HCT116 (cell line): Measurements from ENCODE around the gene NAT9. TPM values are rescaled to one million over a fixed set of nuclear protein-coding genes. Genes with fewer than 3 reads are reported as not detected.

ENCODE experiments used
- ATAC-seq: fragments of 200-7000 bp; cut with Tn5 transposase; 2 replicates; pipeline ENCODE4 v1.9.1; 2020; ENCODE audit warnings: mild to moderate bottlenecking, moderate library complexity
- BruUV-seq: library from RNA; stranded (reverse); fragments of 400-500 nt; replicated peaks from 2 replicates; lab custom pipeline; 2021; lab: Mats Ljungman, UMichigan
- CTCF ChIA-PET: fragments of 300-600 bp; sonication (Branson Sonifier 250); formaldehyde crosslinking; loops from one replicate; lab custom pipeline; 2021; ENCODE audit warnings: antibody characterized with exemption; lab: Charles Lee
- POLR2A ChIA-PET: fragments of 300-600, 350-600 bp; sonication (Branson Sonifier 250); formaldehyde crosslinking; loops from one replicate; lab custom pipeline; 2021; ENCODE audit warnings: antibody characterized with exemption; lab: Charles Lee
- RAD21 ChIA-PET, 2 experiments: fragments of 300-600 bp; sonication (Branson Sonifier 250); formaldehyde crosslinking; loops; one replicate each; lab custom pipeline; 2023; ENCODE audit warnings: low total read pairs in 2 of 2; ENCODE audit not compliant: uncharacterized antibody in 2 of 2, unreplicated experiment in 2 of 2, low non-redundant PET in 1 of 2; lab: Charles Lee
- DNase-seq: peaks from one replicate; pipeline ENCODE4 v3.0.0-alpha.2; 2010; ENCODE audit warnings: low read depth, low spot score
- H2AFZ ChIP-seq: fragments of 200-600 bp; shearing (Covaris generic), sonication (generic); 2 replicates; pipeline ENCODE4 v1.6.1; 2017; ENCODE audit warnings: low read depth, mixed run types, mixed read lengths, antibody characterized with exemption, low read length; ENCODE audit not compliant: poor library complexity, severe bottlenecking
- H3K27ac ChIP-seq: 2 replicates; pipeline ENCODE4 v1.5.1; 2012; ENCODE audit warnings: low read depth, low read length
- H3K27me3 ChIP-seq: fragments of 200-600 bp; sonication (generic); 2 replicates; pipeline ENCODE4 v1.6.1; 2016; ENCODE audit warnings: mixed run types, low read length, mixed read lengths; ENCODE audit not compliant: insufficient read depth
- H3K36me3 ChIP-seq, 2 experiments: fragments of 200-500 bp in 1 of 2; fragments of 200-600 bp in 1 of 2; sonication (Bioruptor generic) in 1 of 2; sonication (generic) in 1 of 2; 2 replicates each; pipeline versions ENCODE4 v1.5.1 to v1.6.1; 2014 to 2016; ENCODE audit warnings: low read length in 2 of 2, inconsistent platforms in 1 of 2, mixed read lengths in 1 of 2, mixed run types in 1 of 2; ENCODE audit not compliant: insufficient read depth in 2 of 2, control insufficient read depth in 1 of 2
- H3K4me1 ChIP-seq, 2 experiments: fragments of 200-600 bp in 1 of 2; sonication (generic) in 1 of 2; 2 replicates each; pipeline versions ENCODE4 v1.5.1 to v1.6.1; 2012 to 2017; ENCODE audit warnings: low read length in 2 of 2, inconsistent platforms in 1 of 2, mild to moderate bottlenecking in 1 of 2, mixed read lengths in 1 of 2, mixed run types in 1 of 2, moderate library complexity in 1 of 2; ENCODE audit not compliant: insufficient read depth in 2 of 2, control insufficient read depth in 1 of 2
- H3K4me2 ChIP-seq: fragments of 200-600 bp; sonication (generic); 2 replicates; pipeline ENCODE4 v1.6.1; 2017; ENCODE audit warnings: mixed run types, low read length, mixed read lengths
- H3K4me3 ChIP-seq, 2 experiments: fragments of 200-600 bp in 1 of 2; sonication (generic) in 1 of 2; replicated peaks in 1 of 2; 2 replicates each; pipeline ENCODE4 v1.5.1; 2011 to 2016; ENCODE audit warnings: low read length in 2 of 2, control low read depth in 1 of 2, low read depth in 1 of 2, mild to moderate bottlenecking in 1 of 2, mixed read lengths in 1 of 2, mixed run types in 1 of 2
- H3K79me2 ChIP-seq: fragments of 200-600 bp; sonication (generic); 2 replicates; pipeline ENCODE4 v1.6.1; 2017; ENCODE audit warnings: mild to moderate bottlenecking, mixed run types, low read length, moderate library complexity, mixed read lengths; ENCODE audit not compliant: insufficient read depth
- H3K9ac ChIP-seq: fragments of 200-600 bp; sonication (generic); 2 replicates; pipeline ENCODE4 v1.6.1; 2016; ENCODE audit warnings: low read length, mixed read lengths
- H3K9me2 ChIP-seq: fragments of 200-600 bp; sonication (generic), shearing (Covaris generic); 2 replicates; pipeline ENCODE4 v1.6.1; 2017; ENCODE audit warnings: mixed run types, mild to moderate bottlenecking, moderate library complexity; ENCODE audit not compliant: insufficient read depth
- H3K9me3 ChIP-seq, 2 experiments: fragments of 200-500 bp in 1 of 2; fragments of 200-600 bp in 1 of 2; sonication (Bioruptor generic) in 1 of 2; sonication (generic) in 1 of 2; 2 replicates each; pipeline ENCODE4 v1.6.1; 2014 to 2017; ENCODE audit warnings: low read length in 2 of 2, mixed read lengths in 2 of 2, inconsistent platforms in 1 of 2, low read depth in 1 of 2, mild to moderate bottlenecking in 1 of 2, mixed run types in 1 of 2, moderate library complexity in 1 of 2; ENCODE audit not compliant: control insufficient read depth in 1 of 2, insufficient read depth in 1 of 2
- H4K20me1 ChIP-seq: fragments of 200-600 bp; sonication (generic), shearing (Covaris generic); 2 replicates; pipeline ENCODE4 v1.6.1; 2017; ENCODE audit warnings: mixed run types, mild to moderate bottlenecking, moderate library complexity; ENCODE audit not compliant: insufficient read depth
- CBX3 ChIP-seq: IDR thresholded peaks from 2 replicates; pipeline ENCODE4 v1.6.1; 2012; ENCODE audit warnings: low read depth
- CEBPB ChIP-seq: IDR thresholded peaks from 2 replicates; pipeline ENCODE4 v1.6.1; 2012; ENCODE audit warnings: low read depth
- EZH2 ChIP-seq: fragments of 200-600 bp; sonication (generic); IDR thresholded peaks from 2 replicates; pipeline ENCODE4 v1.6.1; 2017; ENCODE audit warnings: antibody characterized with exemption, mixed run types
- FOSL1 ChIP-seq: IDR thresholded peaks from 2 replicates; pipeline ENCODE4 v1.6.1; 2012; ENCODE audit warnings: low read depth
- POLR2AphosphoS5 ChIP-seq: IDR thresholded peaks from 2 replicates; pipeline ENCODE4 v1.6.1; 2011; ENCODE audit warnings: mild to moderate bottlenecking, low read depth, low read length, moderate library complexity
- TCF7L2 ChIP-seq: IDR thresholded peaks from 2 replicates; pipeline ENCODE4 v1.7.0; 2011; ENCODE audit warnings: borderline replicate concordance, inconsistent platforms; ENCODE audit not compliant: insufficient read depth, insufficient read length; ENCODE audit errors: extremely low read depth
- ZFX ChIP-seq: fragments of 450-650 bp; IDR thresholded peaks from 2 replicates; pipeline ENCODE4 v1.6.1; 2017
- ZNF274 ChIP-seq: fragments of 200-500 bp; sonication (Bioruptor generic); IDR thresholded peaks from 2 replicates; pipeline ENCODE4 v1.6.1; 2014; ENCODE audit warnings: mild to moderate bottlenecking, low read depth, low read length, inconsistent platforms
- intact Hi-C: fragments of 100-400 bp; cut with micrococcal nuclease; formaldehyde crosslinking; loops from 2 replicates; pipeline ENCODE4 v1.10.0; 2022
- total RNA-seq: library from RNA; stranded (reverse); gene quantifications from one replicate; pipeline ENCODE4 v1.2.1, GENCODE V29; 2021; ENCODE audit not compliant: unreplicated experiment
- TF ChIP-seq, protein P1 (sequence below): IDR thresholded peaks from 2 replicates; pipeline ENCODE4 v1.6.1; 2011; ENCODE audit warnings: mild to moderate bottlenecking, low read length, moderate library complexity; ENCODE audit not compliant: insufficient replicate concordance; ENCODE audit errors: extremely low read depth
- TF ChIP-seq, protein P2 (sequence below): IDR thresholded peaks from 2 replicates; pipeline ENCODE4 v1.6.1; 2012

NAT9 gene
- total RNA-seq, 1 experiment from 2014 or later, result 88.7 TPM

DNA sequence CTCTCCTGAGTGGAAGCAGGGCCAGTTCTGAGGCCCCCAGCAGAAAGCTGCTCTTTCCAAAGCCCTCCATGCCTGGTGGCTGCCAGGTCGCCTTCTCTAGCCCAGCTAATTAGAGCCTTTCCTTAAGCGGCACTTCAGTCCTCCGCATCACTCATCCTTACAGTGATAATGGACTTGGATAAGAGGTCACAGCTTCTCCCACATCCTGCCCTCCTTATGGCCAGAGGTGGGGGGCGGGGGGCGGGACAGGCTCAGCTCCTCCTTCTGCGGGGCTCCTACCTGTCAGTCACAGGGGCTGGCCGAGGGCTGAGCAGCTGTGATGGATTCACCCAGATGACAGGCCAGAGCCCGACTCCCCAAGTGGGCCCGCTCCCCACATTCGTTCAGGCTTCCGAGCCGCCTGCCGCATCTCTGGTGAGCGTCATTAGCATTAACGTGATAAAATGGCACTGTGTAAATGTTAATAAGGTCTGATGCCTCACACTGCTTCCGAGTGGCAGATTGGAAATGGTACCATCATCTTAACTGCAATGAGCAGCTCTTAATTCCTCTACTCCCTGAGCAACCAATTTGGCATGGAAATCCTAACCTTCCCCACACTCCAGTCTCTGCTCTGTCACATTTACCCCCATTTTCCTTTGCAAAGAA, 42.3 kb upstream of the NAT9 start:
- H3K27me3 ChIP-seq, result no peaks in the 10 kb centered on the region
- intact Hi-C loops, result no loop called here
- no TSS peak for BruUV-seq
- no peak overlapping the region for H3K9ac ChIP-seq
- no peak overlapping the region for H3K4me2 ChIP-seq
- no peaks in the 10 kb centered on the region for H3K9me3 ChIP-seq
- RAD21 ChIA-PET, result no interaction called here
- no peak overlapping the region for H2AFZ ChIP-seq
- H3K4me1 ChIP-seq, result no peaks in the 10 kb centered on the region
- H3K4me3 ChIP-seq, result no peak overlapping the region
- POLR2A ChIA-PET, result no interaction called here
- TF ChIP-seq CEBPB (no peak), TCF7L2 (no peak), EZH2 (no peak), CBX3 (no peak), POLR2AphosphoS5 (no peak), ZNF274 (no peak), FOSL1 (no peak), ZFX (no peak)
- TF ChIP-seq, protein P1, sequence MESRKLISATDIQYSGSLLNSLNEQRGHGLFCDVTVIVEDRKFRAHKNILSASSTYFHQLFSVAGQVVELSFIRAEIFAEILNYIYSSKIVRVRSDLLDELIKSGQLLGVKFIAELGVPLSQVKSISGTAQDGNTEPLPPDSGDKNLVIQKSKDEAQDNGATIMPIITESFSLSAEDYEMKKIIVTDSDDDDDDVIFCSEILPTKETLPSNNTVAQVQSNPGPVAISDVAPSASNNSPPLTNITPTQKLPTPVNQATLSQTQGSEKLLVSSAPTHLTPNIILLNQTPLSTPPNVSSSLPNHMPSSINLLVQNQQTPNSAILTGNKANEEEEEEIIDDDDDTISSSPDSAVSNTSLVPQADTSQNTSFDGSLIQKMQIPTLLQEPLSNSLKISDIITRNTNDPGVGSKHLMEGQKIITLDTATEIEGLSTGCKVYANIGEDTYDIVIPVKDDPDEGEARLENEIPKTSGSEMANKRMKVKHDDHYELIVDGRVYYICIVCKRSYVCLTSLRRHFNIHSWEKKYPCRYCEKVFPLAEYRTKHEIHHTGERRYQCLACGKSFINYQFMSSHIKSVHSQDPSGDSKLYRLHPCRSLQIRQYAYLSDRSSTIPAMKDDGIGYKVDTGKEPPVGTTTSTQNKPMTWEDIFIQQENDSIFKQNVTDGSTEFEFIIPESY, result no peak
- TF ChIP-seq, protein P2, sequence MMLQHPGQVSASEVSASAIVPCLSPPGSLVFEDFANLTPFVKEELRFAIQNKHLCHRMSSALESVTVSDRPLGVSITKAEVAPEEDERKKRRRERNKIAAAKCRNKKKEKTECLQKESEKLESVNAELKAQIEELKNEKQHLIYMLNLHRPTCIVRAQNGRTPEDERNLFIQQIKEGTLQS, result no peak
- H3K27ac ChIP-seq, result no peak overlapping the region
- H3K79me2 ChIP-seq, result no peaks in the 10 kb centered on the region
- ATAC-seq (no peak), DNase-seq (no peak)
- CTCF ChIA-PET, result interaction anchor here (1.4 kb wide), 1 partner anchor 55 kb away, joined by 3 read pairs; no protein-coding TSS in a partner anchor
- no peaks in the 10 kb centered on the region for H4K20me1 ChIP-seq
- no peaks in the 10 kb centered on the region for H3K36me3 ChIP-seq
- H3K9me2 ChIP-seq, result no peaks in the 10 kb centered on the region
